Measurements from ENCODE around the gene PIP4K2A.
"Not testable (repeated sequence)": the region's sequence is repeated elsewhere in the genome, so short reads cannot be mapped to it uniquely, and the experiment has no call there.

Gene PIP4K2A

GRCh38 chr10:22503315-22504088 lies 210.9 kb downstream of the PIP4K2A start:
- DNase-seq, result no peak

GRCh38 chr10:22501863-22502262 lies 212.5 kb downstream of the PIP4K2A start:
- DNase-seq, result no peak

GRCh38 chr10:22501413-22501812 lies 213.0 kb downstream of the PIP4K2A start:
- no peak for DNase-seq

GRCh38 chr10:22500656-22501340 lies 213.6 kb downstream of the PIP4K2A start:
- no peak for DNase-seq

- not testable (repeated sequence) for DNase-seq
These were observed 214.4 kb downstream of the PIP4K2A start for GRCh38 chr10:22499973-22500372.

- DNase-seq, result no peak
These were observed 219.0 kb downstream of the PIP4K2A start for GRCh38 chr10:22495396-22495795.

- DNase-seq, result no peak
These were observed 220.4 kb downstream of the PIP4K2A start for GRCh38 chr10:22494007-22494406.

GRCh38 chr10:22491931-22492615 lies 222.3 kb downstream of the PIP4K2A start:
- DNase-seq, result no peak

GRCh38 chr10:22491480-22491879 lies 222.9 kb downstream of the PIP4K2A start:
- no peak for DNase-seq

- DNase-seq, result no peak
These were observed 224.4 kb downstream of the PIP4K2A start for GRCh38 chr10:22489975-22490374.

GRCh38 chr10:22489467-22489866 lies 224.9 kb downstream of the PIP4K2A start:
- DNase-seq, result no peak

GRCh38 chr10:22486431-22486830 lies 227.9 kb downstream of the PIP4K2A start:
- no peak for DNase-seq
